Left lung (tissue), 10 donors: ENCODE data around the gene ATP2C1. TPM values are rescaled to one million over a fixed set of nuclear protein-coding genes. Genes with fewer than 3 reads are reported as not detected.

ENCODE experiments used
- ATAC-seq: fragments of 200-7000 bp; cut with Tn5 transposase; one replicate; pipeline ENCODE4 v1.9.1; 2020; ENCODE audit warnings: moderate library complexity
- DNase-seq, 4 donors: peaks; one replicate each; pipeline ENCODE4 v3.0.0-alpha.2; 2013 to 2020
- H3K27ac ChIP-seq, 2 donors: fragments of 200-600 bp; sonication (generic) in 1 of 2; one replicate each; pipeline versions ENCODE4 v1.5.0 to v1.8.0; 2020 to 2021
- H3K27me3 ChIP-seq, 2 donors: fragments of 200-600 bp; sonication (generic) in 1 of 2; one replicate each; pipeline versions ENCODE4 v1.5.0 to v1.8.0; 2020 to 2021
- H3K36me3 ChIP-seq, 2 donors: fragments of 200-600 bp; sonication (generic) in 1 of 2; one replicate each; pipeline versions ENCODE4 v1.5.0 to v1.8.0; 2020 to 2021
- H3K4me1 ChIP-seq, 2 donors: fragments of 200-600 bp; one replicate each; pipeline ENCODE4 v1.8.0; 2021
- H3K4me3 ChIP-seq, 2 donors: fragments of 200-600 bp; sonication (generic) in 1 of 2; one replicate each; pipeline versions ENCODE4 v1.5.0 to v1.8.0; 2020 to 2021; ENCODE audit warnings: mild to moderate bottlenecking in 1 of 2
- H3K9me3 ChIP-seq, 2 donors: fragments of 200-600 bp; sonication (generic) in 1 of 2; one replicate each; pipeline versions ENCODE4 v1.5.0 to v1.8.0; 2020 to 2021
- intact Hi-C, 2 donors: fragments of 100-400 bp; cut with DNase I; formaldehyde crosslinking; loops; one replicate each; pipeline versions ENCODE4 v1.11.2 to v1.14.2; 2022
- polyA plus RNA-seq, 6 donors: library from polyadenylated mRNA; unstranded; fragments of 120-200 nt; gene quantifications; one replicate each; pipeline ENCODE4 v1.2.1, GENCODE V29; 2013; ENCODE audit not compliant: insufficient read length in 6 of 6
- total RNA-seq, 2 donors: library from RNA; stranded (reverse); fragmentation: NEBNext Ultra II Directional; extraction: Animal tissue kit (Norgen Biotek cat#: 25700); gene quantifications; one replicate each; pipeline ENCODE4 v1.2.1, GENCODE V29; 2021
- TF ChIP-seq, protein P1 (sequence below), 2 donors: fragments of 200-600 bp; sonication (generic) in 1 of 2; IDR thresholded peaks; one replicate each; pipeline versions ENCODE4 v1.5.0 to v1.8.0; 2021; ENCODE audit warnings: antibody characterized with exemption in 2 of 2
- donor health status: DM: no; HTN: yes; CAD: no.
- donor health status: DM: no; HTN: no; CAD: no.

Gene ATP2C1
- total and polyA plus RNA-seq, 8 donors: 113 to 161 (median 130) TPM

DNA sequence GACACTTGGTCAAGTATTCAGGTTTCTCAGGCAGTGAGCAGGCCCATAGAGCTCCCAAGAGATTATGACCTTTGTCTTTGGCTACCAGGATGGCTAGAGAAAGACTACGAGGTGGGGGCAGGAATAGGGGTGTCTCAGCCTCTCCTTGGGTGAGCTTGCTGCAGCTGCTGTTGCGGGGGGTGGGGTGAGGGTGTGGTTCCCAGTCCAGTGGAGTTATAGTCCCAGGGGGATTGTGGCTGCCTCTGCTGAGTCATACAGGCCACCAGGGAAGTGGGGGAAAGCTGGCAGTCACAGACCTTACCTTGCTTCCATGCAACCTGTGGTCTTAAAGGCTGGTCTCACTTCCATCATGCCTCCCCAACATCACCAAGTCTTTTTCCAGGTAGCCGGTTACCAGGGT, 31.7 kb downstream of the ATP2C1 start:
- H3K4me3 ChIP-seq: no peak overlapping the region
- peaks cover 0 to 16% of the 10 kb centered on the region in 2 donors for H3K9me3 ChIP-seq
- TF ChIP-seq, protein P1, sequence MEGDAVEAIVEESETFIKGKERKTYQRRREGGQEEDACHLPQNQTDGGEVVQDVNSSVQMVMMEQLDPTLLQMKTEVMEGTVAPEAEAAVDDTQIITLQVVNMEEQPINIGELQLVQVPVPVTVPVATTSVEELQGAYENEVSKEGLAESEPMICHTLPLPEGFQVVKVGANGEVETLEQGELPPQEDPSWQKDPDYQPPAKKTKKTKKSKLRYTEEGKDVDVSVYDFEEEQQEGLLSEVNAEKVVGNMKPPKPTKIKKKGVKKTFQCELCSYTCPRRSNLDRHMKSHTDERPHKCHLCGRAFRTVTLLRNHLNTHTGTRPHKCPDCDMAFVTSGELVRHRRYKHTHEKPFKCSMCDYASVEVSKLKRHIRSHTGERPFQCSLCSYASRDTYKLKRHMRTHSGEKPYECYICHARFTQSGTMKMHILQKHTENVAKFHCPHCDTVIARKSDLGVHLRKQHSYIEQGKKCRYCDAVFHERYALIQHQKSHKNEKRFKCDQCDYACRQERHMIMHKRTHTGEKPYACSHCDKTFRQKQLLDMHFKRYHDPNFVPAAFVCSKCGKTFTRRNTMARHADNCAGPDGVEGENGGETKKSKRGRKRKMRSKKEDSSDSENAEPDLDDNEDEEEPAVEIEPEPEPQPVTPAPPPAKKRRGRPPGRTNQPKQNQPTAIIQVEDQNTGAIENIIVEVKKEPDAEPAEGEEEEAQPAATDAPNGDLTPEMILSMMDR (IDR thresholded peaks at IDR 0.05): no peak
- H3K27me3 ChIP-seq: no peaks in the 10 kb centered on the region
- intact Hi-C loops: no loop called here
- DNase-seq: no peak
- no peak for ATAC-seq
- H3K27ac ChIP-seq: no peak overlapping the region
- H3K4me1 ChIP-seq: no peaks in the 10 kb centered on the region
- H3K36me3 ChIP-seq: peaks cover 0 to under 1% of the 10 kb centered on the region in 2 donors

DNA sequence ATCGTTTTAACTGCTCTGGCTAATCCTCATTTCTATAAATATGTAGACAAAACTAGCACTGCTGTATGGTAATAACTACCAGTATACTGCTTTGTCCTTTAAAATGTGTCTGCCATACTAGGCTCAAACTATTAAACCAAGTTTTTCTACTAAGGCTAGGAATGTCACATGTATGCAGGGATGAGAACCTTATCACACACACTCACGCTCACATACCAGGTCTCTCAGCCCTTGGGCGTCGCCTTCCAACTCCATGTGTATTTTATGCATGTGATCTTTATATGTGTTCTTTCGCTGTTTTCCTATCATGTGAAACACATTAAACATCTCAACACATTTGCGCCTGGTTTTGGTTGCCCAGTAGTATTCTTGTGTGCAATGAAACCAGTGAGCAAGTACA, 32.6 kb downstream of the ATP2C1 start:
- TF ChIP-seq, protein P1 (IDR thresholded peaks at IDR 0.05): no peak
- H3K27ac ChIP-seq: no peak overlapping the region
- peaks cover 0 to 16% of the 10 kb centered on the region in 2 donors for H3K9me3 ChIP-seq
- DNase-seq (no peak), ATAC-seq (no peak)
- intact Hi-C loops: no loop called here
- H3K4me1 ChIP-seq: no peaks in the 10 kb centered on the region
- H3K36me3 ChIP-seq: peaks cover 0 to 10% of the 10 kb centered on the region in 2 donors
- no peak overlapping the region for H3K4me3 ChIP-seq
- H3K27me3 ChIP-seq: no peaks in the 10 kb centered on the region

- no peak overlapping the region for H3K27ac ChIP-seq
- ATAC-seq: no peak
Observed at GRCh38 chr3:130929804-130930203, 35.9 kb downstream of the ATP2C1 start.

GRCh38 chr3:130932979-130933378, 39.1 kb downstream of the ATP2C1 start:
- DNase-seq: no peak
- Histone ChIP-seq H3K27ac (no peak overlapping the region), H3K4me1 (peaks cover 0 to 3% of the 10 kb centered on the region in 2 donors), H3K27me3 (no peaks in the 10 kb centered on the region), H3K9me3 (no peaks in the 10 kb centered on the region), H3K4me3 (no peak overlapping the region), H3K36me3 (peaks cover 0 to 25% of the 10 kb centered on the region in 2 donors)
- intact Hi-C loops: no loop called here
- ATAC-seq: no peak
- TF ChIP-seq, protein P1 (IDR thresholded peaks at IDR 0.05): no peak

More at GRCh38 chr3:130929804-130930203, 35.9 kb downstream of the ATP2C1 start:
- Histone ChIP-seq H3K9me3 (no peaks in the 10 kb centered on the region), H3K27me3 (no peaks in the 10 kb centered on the region), H3K4me3 (no peak overlapping the region), H3K36me3 (peaks cover 0 to 20% of the 10 kb centered on the region in 2 donors), H3K4me1 (no peaks in the 10 kb centered on the region)
- intact Hi-C loops: no loop called here
- TF ChIP-seq, protein P1 (IDR thresholded peaks at IDR 0.05): no peak
- no peak for DNase-seq

DNA sequence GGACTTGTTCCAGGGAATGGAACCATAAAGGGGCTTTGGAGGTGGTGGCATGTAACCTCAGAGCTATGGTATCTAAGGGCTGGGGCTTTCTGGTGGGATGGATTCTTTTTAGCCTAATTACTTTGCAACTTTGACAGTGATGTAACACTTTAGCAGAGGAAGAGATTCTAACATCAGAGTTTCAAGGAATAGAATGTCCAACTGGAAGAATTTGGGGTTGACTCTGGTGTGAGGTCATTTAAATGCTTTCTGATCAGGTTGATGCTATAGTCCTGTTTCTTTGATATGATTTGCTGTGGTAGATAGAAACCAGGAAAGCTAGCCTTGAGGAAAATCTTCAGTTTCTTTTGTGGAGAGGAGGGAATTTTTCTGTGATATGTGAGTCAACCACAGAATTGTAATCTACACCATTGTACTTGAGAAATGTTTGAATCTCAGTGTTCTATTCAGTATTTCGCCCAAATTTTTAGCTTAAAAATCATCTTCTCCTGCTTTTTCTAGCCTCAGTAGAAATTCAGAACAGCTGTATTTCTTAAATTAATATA, 40.0 kb downstream of the ATP2C1 start:
- H3K27me3 ChIP-seq: no peaks in the 10 kb centered on the region
- intact Hi-C loops: no loop called here
- no peaks in the 10 kb centered on the region for H3K9me3 ChIP-seq
- peaks cover 0 to 25% of the 10 kb centered on the region in 2 donors for H3K36me3 ChIP-seq
- no peak for ATAC-seq
- TF ChIP-seq, protein P1 (IDR thresholded peaks at IDR 0.05): no peak
- DNase-seq: no peak
- H3K27ac ChIP-seq: no peak overlapping the region
- H3K4me3 ChIP-seq: no peak overlapping the region
- H3K4me1 ChIP-seq: peaks cover 0 to 3% of the 10 kb centered on the region in 2 donors
